Measurements from ENCODE around the gene CYP1A2. TPM values are rescaled to one million over a fixed set of nuclear protein-coding genes. Genes with fewer than 3 reads are reported as not detected.

The CYP1A2 gene
- total RNA-seq, 1 donor from 2014 or later: not detected

DNA sequence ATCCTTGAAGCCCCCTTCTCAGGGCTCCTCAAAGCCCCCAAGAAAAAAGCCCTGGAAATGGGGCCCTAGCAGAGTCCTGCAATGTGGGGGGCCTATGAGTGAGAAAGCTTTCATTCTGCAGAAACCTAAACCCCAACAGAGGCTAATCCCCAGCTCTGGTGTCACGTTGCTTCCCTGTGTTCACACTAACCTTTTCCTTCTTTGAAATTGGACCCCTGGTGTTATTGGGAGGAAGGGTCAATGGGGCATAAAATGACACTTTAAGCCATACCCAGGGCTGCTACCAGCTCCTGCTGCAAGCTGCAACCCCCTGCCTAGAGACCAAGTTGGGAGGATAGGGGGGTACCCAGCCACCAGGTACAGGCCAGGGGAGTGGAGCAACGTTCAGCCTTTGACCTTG, 2.1 kb downstream of the CYP1A2 start:
- no peak overlapping the region for H3K27ac Mint-ChIP-seq

DNA sequence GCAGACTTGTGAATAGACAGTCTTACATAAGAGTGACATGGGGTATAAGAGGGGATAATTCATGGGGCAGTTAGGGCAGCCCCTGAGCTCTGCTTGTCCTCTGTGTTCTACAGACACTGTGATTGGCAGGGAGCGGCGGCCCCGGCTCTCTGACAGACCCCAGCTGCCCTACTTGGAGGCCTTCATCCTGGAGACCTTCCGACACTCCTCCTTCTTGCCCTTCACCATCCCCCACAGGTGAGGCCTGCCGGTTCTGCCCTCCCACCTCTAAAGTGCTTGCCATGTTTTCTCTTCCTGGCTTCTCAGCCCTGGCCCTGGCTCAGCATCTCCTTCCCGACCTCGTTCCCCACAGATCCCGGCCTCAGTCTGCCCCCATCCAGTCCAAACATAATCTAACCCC, 3.4 kb downstream of the CYP1A2 start:
- intact Hi-C loops (cut with micrococcal nuclease): no loop called here
- no peaks in the 10 kb centered on the region for H3K4me1 Mint-ChIP-seq (ENCODE audit: low read depth)
- no peak overlapping the region for H3K4me3 Mint-ChIP-seq
- H3K27me3 Mint-ChIP-seq (ENCODE audit: insufficient read depth): peaks cover 2% of the 10 kb centered on the region
- no peaks in the 10 kb centered on the region for H3K9me3 Mint-ChIP-seq
- H3K27ac Mint-ChIP-seq: no peak overlapping the region
- no peak for DNase-seq (ENCODE audit: low spot score)
- no peaks in the 10 kb centered on the region for H3K36me3 Mint-ChIP-seq (ENCODE audit: low read depth)

More for the DNA sequence above, 2.1 kb downstream of the CYP1A2 start:
- H3K4me1 Mint-ChIP-seq (ENCODE audit: low read depth): no peaks in the 10 kb centered on the region
- no peak overlapping the region for H3K4me3 Mint-ChIP-seq
- no peak for DNase-seq (ENCODE audit: low spot score)
- no peaks in the 10 kb centered on the region for H3K9me3 Mint-ChIP-seq
- intact Hi-C loops (cut with micrococcal nuclease): no loop called here
- peaks cover 4% of the 10 kb centered on the region for H3K27me3 Mint-ChIP-seq (ENCODE audit: insufficient read depth)
- H3K36me3 Mint-ChIP-seq (ENCODE audit: low read depth): no peaks in the 10 kb centered on the region

DNA sequence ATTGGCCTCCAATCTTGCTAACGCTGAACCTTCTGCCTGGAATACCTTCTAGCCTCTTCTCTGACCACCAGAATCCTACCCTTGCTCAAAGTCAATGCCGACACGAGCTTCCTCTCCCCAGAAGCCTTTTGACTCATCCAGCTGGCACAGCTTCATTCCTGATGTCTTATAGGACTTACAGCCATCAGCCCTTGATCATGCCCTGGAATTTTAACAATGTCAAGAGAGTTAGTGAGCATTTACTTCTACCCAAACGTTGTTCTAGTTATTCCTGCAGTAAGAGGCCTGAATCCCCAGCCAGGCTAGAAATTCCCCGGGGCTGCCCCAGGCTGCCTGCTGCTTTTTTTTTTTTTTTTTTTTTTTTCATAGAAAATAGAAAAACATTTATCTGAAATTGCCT, 3.9 kb downstream of the CYP1A2 start:
- H3K27me3 Mint-ChIP-seq (ENCODE audit: insufficient read depth): no peaks in the 10 kb centered on the region
- no peaks in the 10 kb centered on the region for H3K4me1 Mint-ChIP-seq (ENCODE audit: low read depth)
- H3K27ac Mint-ChIP-seq: no peak overlapping the region
- no peaks in the 10 kb centered on the region for H3K9me3 Mint-ChIP-seq
- H3K4me3 Mint-ChIP-seq: no peak overlapping the region
- intact Hi-C loops (cut with micrococcal nuclease): no loop called here
- no peaks in the 10 kb centered on the region for H3K36me3 Mint-ChIP-seq (ENCODE audit: low read depth)
- DNase-seq (ENCODE audit: low spot score): no peak

DNA sequence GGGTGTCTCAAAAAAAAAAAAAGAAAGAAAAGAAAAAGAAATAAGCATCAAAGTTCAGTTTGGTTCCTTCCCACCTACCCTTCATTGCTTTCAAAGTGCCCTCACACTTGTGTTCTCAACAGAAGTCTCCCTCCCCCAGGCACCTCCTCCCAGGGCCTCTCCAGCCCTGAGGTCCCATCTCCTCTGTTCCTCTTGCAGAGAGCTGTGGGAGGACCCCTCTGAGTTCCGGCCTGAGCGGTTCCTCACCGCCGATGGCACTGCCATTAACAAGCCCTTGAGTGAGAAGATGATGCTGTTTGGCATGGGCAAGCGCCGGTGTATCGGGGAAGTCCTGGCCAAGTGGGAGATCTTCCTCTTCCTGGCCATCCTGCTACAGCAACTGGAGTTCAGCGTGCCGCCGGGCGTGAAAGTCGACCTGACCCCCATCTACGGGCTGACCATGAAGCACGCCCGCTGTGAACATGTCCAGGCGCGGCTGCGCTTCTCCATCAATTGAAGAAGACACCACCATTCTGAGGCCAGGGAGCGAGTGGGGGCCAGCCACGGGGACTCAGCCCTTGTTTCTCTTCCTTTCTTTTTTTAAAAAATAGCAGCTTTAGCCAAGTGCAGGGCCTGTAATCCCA, 6.1 kb downstream of the CYP1A2 start:
- H3K9me3 Mint-ChIP-seq: no peaks in the 10 kb centered on the region
- H3K27me3 Mint-ChIP-seq (ENCODE audit: insufficient read depth): peaks cover 4% of the 10 kb centered on the region
- intact Hi-C loops (cut with micrococcal nuclease): no loop called here
- no peaks in the 10 kb centered on the region for H3K36me3 Mint-ChIP-seq (ENCODE audit: low read depth)
- H3K4me3 Mint-ChIP-seq: no peak overlapping the region
- no peak for DNase-seq (ENCODE audit: low spot score)
- H3K4me1 Mint-ChIP-seq (ENCODE audit: low read depth): no peaks in the 10 kb centered on the region
- H3K27ac Mint-ChIP-seq: no peak overlapping the region

DNA sequence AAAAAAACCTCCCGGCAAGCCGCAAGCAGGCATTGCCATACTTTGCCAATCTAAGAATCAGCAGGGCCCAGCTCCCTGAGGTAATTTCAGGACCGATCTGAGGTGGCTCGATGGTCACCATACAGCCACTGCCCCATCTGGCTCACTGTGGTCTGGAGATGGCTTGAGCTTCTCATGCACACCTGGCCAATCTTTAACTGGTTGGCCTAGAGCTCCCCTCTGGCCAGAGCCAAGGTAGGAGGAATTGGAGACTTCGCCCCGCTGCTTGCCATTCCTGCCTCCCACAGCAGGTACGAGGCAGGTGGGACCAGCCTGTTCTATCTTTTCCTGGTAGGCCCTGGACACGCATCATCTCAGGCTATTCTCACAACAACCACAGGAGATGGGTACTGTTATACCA, 10.1 kb downstream of the CYP1A2 start:
- DNase-seq (ENCODE audit: low spot score): no peak
- Mint-ChIP-seq H3K27ac (no peak overlapping the region), H3K4me3 (no peak overlapping the region), H3K9me3 (no peaks in the 10 kb centered on the region), H3K27me3 (ENCODE audit: insufficient read depth) (peaks cover 4% of the 10 kb centered on the region), H3K4me1 (ENCODE audit: low read depth) (no peaks in the 10 kb centered on the region), H3K36me3 (ENCODE audit: low read depth) (no peaks in the 10 kb centered on the region)
- intact Hi-C loops (cut with micrococcal nuclease): no loop called here

DNA sequence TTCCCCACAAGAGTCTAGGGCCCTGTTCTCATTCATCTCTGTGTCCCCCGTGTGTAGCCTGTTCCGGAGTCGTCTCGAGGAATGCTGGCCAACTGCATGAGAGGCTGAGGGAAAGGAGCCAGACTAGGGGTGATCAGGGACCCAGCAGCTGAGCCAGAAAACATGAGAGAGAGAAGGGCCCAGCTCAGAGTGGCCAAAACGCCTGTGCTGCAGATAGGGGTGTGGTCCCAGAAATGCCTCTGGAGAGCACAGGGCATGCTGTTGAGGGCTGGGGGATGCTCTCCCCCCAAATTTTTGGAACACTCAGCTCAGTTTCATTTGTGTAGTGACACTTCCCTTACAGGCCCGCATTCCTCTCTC, 14.1 kb downstream of the CYP1A2 start:
- Mint-ChIP-seq H3K27ac (no peak overlapping the region), H3K9me3 (no peaks in the 10 kb centered on the region), H3K4me1 (ENCODE audit: low read depth) (no peaks in the 10 kb centered on the region), H3K36me3 (ENCODE audit: low read depth) (no peaks in the 10 kb centered on the region), H3K27me3 (ENCODE audit: insufficient read depth) (peaks cover 8% of the 10 kb centered on the region), H3K4me3 (no peak overlapping the region)
- DNase-seq (ENCODE audit: low spot score): no peak
- intact Hi-C loops (cut with micrococcal nuclease): no loop called here

DNA sequence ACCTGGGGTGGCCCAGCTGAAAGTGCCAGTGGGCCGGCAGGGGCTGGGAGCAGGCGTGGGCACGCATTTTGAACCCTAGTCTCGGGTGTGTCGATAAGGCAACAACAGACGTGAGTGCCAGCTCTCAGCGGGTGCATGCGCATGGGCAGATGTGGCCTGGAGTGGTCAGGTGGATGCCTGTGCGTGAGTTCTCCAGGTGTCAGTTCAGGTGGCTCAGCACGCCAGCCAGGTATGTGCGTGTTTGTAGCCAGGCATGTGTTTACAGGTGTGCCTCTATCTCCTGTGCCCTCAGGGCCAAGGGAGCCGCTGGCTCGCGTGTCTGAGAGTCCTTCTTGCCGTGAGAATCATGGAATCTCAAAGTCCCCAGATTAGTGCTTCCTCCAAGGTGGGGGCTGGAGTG, 14.8 kb downstream of the CYP1A2 start:
- Mint-ChIP-seq H3K4me1 (ENCODE audit: low read depth) (no peaks in the 10 kb centered on the region), H3K27me3 (ENCODE audit: insufficient read depth) (peaks cover 8% of the 10 kb centered on the region), H3K36me3 (ENCODE audit: low read depth) (no peaks in the 10 kb centered on the region), H3K27ac (no peak overlapping the region), H3K4me3 (no peak overlapping the region), H3K9me3 (no peaks in the 10 kb centered on the region)
- intact Hi-C loops (cut with micrococcal nuclease): no loop called here
- DNase-seq (ENCODE audit: low spot score): no peak

DNA sequence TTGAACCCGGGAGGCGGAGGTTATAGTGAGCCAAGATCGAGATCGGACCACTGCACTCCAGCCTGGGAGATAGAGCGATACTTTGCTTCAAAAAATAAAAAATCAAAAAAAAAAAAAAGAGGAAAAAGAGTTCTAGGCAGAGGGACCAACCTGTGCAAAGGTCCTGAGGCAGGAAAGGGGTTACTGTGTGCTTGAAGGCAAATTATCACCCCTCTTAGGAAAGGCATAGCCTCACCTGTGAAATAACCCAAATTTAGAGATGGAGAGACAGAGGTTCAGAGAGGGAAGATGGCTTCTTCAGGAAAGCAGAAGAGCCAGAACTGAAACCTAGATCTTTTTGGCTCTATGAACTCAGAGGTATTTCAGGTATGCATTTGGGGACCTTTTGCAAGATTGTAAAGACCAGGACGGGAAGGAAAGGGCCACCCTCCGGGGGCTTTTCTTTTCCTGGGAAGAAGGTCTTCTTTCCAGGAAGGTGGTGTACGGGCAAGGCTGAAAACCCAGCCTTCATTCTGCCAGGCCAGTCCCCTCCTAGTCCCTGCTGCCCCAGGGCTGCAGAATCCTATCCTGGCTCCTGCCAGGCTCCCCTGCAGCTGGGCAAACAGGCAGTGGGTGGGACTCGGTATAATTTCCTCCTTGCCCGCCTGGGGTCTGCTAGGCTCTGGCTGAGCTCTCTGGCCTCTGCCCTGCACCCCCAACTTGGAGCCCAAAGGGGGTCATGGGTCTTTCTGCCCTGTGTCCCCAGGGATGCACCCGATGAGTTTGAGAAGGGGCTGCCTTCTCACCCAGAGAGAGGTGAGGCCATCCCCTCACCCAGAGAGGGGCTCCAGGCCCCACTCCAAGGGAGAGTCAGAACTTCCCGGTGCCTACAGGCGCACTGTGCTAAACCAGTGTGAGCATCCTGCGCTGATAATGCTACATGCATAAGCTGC, 18.8 kb downstream of the CYP1A2 start:
- Mint-ChIP-seq H3K27me3 (ENCODE audit: insufficient read depth) (peaks cover 11% of the 10 kb centered on the region), H3K4me3 (no peak overlapping the region), H3K27ac (no peak overlapping the region), H3K9me3 (no peaks in the 10 kb centered on the region), H3K4me1 (ENCODE audit: low read depth) (peaks cover 20% of the 10 kb centered on the region), H3K36me3 (ENCODE audit: low read depth) (no peaks in the 10 kb centered on the region)
- intact Hi-C loops (cut with micrococcal nuclease): no loop called here
- no peak for DNase-seq (ENCODE audit: low spot score)

DNA sequence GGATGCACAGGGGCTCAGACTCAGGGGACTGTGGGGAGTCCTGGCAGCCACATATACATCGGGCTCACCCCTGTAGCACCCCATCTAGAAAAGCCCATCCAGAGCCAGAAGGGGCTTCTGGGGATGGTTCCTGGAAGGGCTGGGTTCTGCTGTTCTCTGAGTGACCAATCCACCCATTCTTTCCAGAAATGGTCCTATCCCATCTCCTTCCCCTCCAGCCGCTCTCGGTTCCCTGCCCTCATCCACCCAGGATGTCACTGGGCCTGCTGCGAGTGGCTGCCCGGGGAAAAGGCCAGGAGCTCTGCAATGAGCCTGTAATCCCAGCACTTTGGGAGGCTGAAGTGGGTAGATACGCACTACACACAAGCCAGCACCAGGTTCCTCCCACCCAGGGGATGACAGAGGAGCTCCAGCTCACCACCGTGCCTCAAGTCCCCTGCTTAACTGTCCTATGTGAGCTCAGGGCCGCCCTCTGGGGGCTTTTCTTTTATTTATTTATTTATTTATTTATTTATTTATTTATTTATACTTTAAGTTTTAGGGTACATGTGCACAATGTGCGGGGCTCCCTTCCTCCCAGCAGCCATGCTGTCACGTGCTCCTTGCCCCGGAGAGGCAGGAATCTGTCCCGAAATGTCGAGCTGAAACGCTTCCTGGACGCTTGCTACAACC, 19.6 kb downstream of the CYP1A2 start:
- intact Hi-C loops (cut with micrococcal nuclease): no loop called here

DNA sequence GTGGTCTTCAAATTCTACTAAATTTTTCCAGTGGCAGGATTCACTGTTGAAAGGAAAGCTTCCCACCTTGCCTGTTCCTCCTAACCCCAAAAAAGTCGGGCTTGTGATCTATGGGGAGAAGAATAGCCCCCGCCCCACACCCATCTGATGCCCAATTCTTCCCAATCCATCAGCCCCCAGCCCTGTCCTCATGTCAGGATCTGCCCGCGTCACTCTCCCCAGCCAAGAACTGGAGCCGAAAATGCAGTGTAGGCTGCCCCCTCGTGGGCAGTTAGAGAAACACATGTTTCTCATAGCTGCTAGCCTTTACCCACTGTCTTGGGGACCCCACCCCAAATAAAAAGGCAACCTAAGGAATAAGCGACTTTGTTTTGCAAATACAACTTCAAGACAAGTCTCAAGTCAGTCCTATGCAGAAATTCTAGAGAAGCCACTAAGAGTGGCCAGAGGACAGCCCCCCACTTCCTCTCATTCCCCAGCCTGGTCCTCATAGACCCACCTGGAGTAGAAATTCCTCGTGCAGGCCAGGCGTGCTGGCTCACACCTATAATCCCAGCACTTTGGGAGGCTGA, 20.2 kb downstream of the CYP1A2 start:
- Mint-ChIP-seq H3K4me3 (no peak overlapping the region), H3K4me1 (ENCODE audit: low read depth) (peaks cover 34% of the 10 kb centered on the region), H3K9me3 (no peaks in the 10 kb centered on the region), H3K27me3 (ENCODE audit: insufficient read depth) (peaks cover 11% of the 10 kb centered on the region), H3K36me3 (ENCODE audit: low read depth) (no peaks in the 10 kb centered on the region), H3K27ac (no peak overlapping the region)
- intact Hi-C loops (cut with micrococcal nuclease): loop anchor here (1.0 kb wide), 1 partner anchor 134 kb away; no protein-coding TSS in a partner anchor
- no peak for DNase-seq (ENCODE audit: low spot score)

More for the DNA sequence above, 19.6 kb downstream of the CYP1A2 start:
- H3K4me1 Mint-ChIP-seq (ENCODE audit: low read depth): peaks cover 28% of the 10 kb centered on the region
- no peak for DNase-seq (ENCODE audit: low spot score)
- H3K36me3 Mint-ChIP-seq (ENCODE audit: low read depth): no peaks in the 10 kb centered on the region
- no peak overlapping the region for H3K4me3 Mint-ChIP-seq
- no peaks in the 10 kb centered on the region for H3K9me3 Mint-ChIP-seq
- no peak overlapping the region for H3K27ac Mint-ChIP-seq
- peaks cover 11% of the 10 kb centered on the region for H3K27me3 Mint-ChIP-seq (ENCODE audit: insufficient read depth)

DNA sequence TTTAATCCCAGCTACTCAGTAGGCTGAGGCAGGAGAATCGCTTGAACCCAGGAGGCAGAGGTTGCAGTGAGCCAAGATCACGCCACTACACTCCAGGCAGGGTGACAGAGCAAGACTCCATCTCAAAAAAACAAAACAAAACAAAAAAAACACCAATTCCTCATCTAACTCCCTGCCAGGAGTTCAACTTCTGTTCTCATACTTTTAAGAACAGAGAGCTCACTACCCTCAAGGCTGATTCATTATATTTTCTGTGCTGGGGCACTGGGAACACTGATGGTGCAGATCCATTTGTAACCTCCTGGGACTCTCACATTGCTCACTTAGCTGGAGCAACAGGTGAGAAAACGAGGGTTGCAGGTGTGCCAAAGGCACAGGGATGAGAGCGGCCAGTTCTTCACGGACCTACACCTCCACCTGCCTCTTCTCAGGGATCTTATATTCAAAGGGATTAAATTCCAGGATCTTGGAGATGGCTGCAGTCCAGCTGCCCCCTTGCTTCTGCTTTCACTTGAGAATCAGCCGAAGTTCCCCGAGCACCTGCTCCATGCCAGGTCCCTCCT, 20.9 kb downstream of the CYP1A2 start:
- H3K4me3 Mint-ChIP-seq: no peak overlapping the region
- no peak for DNase-seq (ENCODE audit: low spot score)
- intact Hi-C loops (cut with micrococcal nuclease): loop anchor here (1.0 to 2.0 kb wide), 2 partner anchors 73 to 134 kb away; partner anchors contain the start of gene ULK3
- no peaks in the 10 kb centered on the region for H3K36me3 Mint-ChIP-seq (ENCODE audit: low read depth)
- no peak overlapping the region for H3K27ac Mint-ChIP-seq
- peaks cover 11% of the 10 kb centered on the region for H3K27me3 Mint-ChIP-seq (ENCODE audit: insufficient read depth)
- peaks cover 40% of the 10 kb centered on the region for H3K4me1 Mint-ChIP-seq (ENCODE audit: low read depth)
- no peaks in the 10 kb centered on the region for H3K9me3 Mint-ChIP-seq

DNA sequence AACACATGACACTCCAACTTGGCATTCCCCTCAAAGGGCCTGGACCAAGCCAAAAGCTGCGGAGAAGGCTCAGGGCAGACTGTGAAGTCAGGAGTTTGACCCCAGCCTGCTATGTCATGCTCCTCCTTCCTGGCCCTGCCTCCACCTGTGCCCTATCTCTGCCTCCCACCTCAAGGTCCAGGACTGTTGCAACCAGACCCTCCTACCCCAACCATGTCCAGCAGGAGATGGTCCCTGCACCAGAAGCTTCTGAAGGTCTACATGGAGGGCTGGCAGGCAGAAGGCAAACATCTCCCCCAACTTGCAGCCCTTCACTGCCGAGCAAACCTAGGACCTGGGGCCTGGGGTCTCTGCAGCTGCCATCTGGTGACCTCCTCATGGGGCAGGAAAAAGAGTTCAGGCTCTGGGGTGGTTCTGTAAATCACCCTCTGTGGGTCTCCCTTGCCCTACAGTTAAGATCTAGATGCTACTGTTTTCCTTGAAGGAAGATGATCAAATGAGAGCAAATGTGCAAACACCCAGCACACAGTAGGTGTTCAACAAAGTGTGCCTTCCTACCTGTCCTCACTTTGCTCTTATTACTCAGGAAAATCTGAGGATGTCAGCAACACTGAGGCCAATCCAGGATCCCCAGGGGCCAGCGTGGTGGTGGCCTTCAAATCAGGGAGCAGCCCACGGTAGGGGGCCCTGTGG, 21.7 kb downstream of the CYP1A2 start:
- Mint-ChIP-seq H3K4me3 (no peak overlapping the region), H3K4me1 (ENCODE audit: low read depth) (peaks cover 46% of the 10 kb centered on the region), H3K27me3 (ENCODE audit: insufficient read depth) (peaks cover 10% of the 10 kb centered on the region), H3K9me3 (no peaks in the 10 kb centered on the region), H3K36me3 (ENCODE audit: low read depth) (no peaks in the 10 kb centered on the region), H3K27ac (no peak overlapping the region)
- DNase-seq (ENCODE audit: low spot score): no peak
- intact Hi-C loops (cut with micrococcal nuclease): loop anchor here (2.0 kb wide), 1 partner anchor 72 kb away; the partner anchor contains the start of gene ULK3

All from activated T-helper 1 cell treated with anti-CD3 and anti-CD28 coated beads, Interleukin-12 subunit alpha, Interleukin-12 subunit beta, Interleukin-2, Interleukin-4 antibody, amounts not matched to agents 30 ng/mL and 10 ng/mL and 1 ng/mL, durations not matched to agents 14 hours and 24 hours and 36 hours (primary cell).